Heart right ventricle (tissue), 16 donors: ENCODE results near the gene IL5. TPM values are rescaled to one million over a fixed set of nuclear protein-coding genes. Genes with fewer than 3 reads are reported as not detected.
"Not testable (repeated sequence)": the region's sequence is repeated elsewhere in the genome, so short reads cannot be mapped to it uniquely, and the experiment has no call there.

Source experiments
- ATAC-seq, 8 donors: fragments of 200-7000 bp; cut with Tn5 transposase; one replicate each; pipeline ENCODE4 v1.9.1; 2020; ENCODE audit warnings: mild to moderate bottlenecking in 8 of 8, moderate library complexity in 8 of 8, moderate number of reproducible peaks in 1 of 8
- DNase-seq, 2 donors: peaks; one replicate each; pipeline ENCODE4 v3.0.0-alpha.2; 2020
- H3K27ac ChIP-seq, 10 donors: fragments of 200-600 bp; sonication (generic) in 2 of 10; one replicate each; pipeline versions ENCODE4 v1.5.0 to v1.8.0; 2020 to 2022; ENCODE audit warnings: mild to moderate bottlenecking in 3 of 10
- H3K27me3 ChIP-seq, 7 donors: fragments of 200-600 bp; one replicate each; pipeline ENCODE4 v1.8.0; 2021 to 2022; ENCODE audit warnings: mild to moderate bottlenecking in 2 of 7
- H3K36me3 ChIP-seq, 9 donors: fragments of 200-600 bp; sonication (generic) in 1 of 9; one replicate each; pipeline versions ENCODE4 v1.5.0 to v1.8.0; 2020 to 2022; ENCODE audit warnings: mild to moderate bottlenecking in 2 of 9
- H3K4me1 ChIP-seq, 9 donors: fragments of 200-600 bp; sonication (generic) in 1 of 9; one replicate each; pipeline versions ENCODE4 v1.5.0 to v1.8.0; 2020 to 2022; ENCODE audit warnings: mild to moderate bottlenecking in 4 of 9
- H3K4me3 ChIP-seq, 10 donors: fragments of 200-600 bp; sonication (generic) in 2 of 10; one replicate each; pipeline versions ENCODE4 v1.5.0 to v1.8.0; 2020 to 2022; ENCODE audit warnings: mild to moderate bottlenecking in 7 of 10, moderate library complexity in 2 of 10
- H3K9me3 ChIP-seq, 11 donors: fragments of 200-600 bp in 10 of 11; sonication (generic) in 2 of 11; one replicate each; pipeline versions ENCODE4 v1.5.0 to v1.8.0; 2013 to 2022; ENCODE audit warnings: mild to moderate bottlenecking in 2 of 11, control low read depth in 1 of 11, moderate library complexity in 1 of 11
- WGBS, 2 donors: extraction: QIAGEN DNeasy Blood & Tissue Kit; methylation state at CpG; one replicate each; pipeline ENCODE4 v1.1.7; 2013; ENCODE audit warnings: inconsistent platforms in 1 of 2; 5-methylcytosine and 5-hydroxymethylcytosine counted together
- intact Hi-C, 10 donors: fragments of 100-400 bp; cut with DNase I; formaldehyde crosslinking; loops; one replicate each; pipeline versions ENCODE4 v1.11.1 to v1.14.2; 2022
- polyA plus RNA-seq, 2 donors: library from polyadenylated mRNA; stranded (reverse); fragments of 200-250 nt; gene quantifications; one replicate each; pipeline ENCODE4 v1.2.3, GENCODE V29; 2013
- total RNA-seq, 10 donors: library from RNA; stranded (reverse); fragmentation: NEBNext Ultra II Directional in 3 of 10; extraction: Animal tissue kit (Norgen Biotek cat#: 25700) in 3 of 10; gene quantifications; one replicate each; pipeline versions ENCODE4 v1.2.1 to v1.2.4, GENCODE V29; 2021 to 2023
- TF ChIP-seq, protein P1 (sequence below), 9 donors: fragments of 200-600 bp; sonication (generic) in 2 of 9; IDR thresholded peaks; one replicate each; pipeline versions ENCODE4 v1.5.0 to v1.8.0; 2021 to 2022; ENCODE audit warnings: antibody characterized with exemption in 9 of 9, mild to moderate bottlenecking in 5 of 9, moderate library complexity in 1 of 9
- donor health status: Arrhythmogenic right ventricular cardiomyopathy.
- donor health status: ischemic (EF 13 %, LVEDD 7.1; RV severe dilation, severe dysfunction).
- donor health status: healthy with polysubstance abuse.
- donor health status: DM: no; HTN: yes; CAD: no.
- donor health status: DM: no; HTN: no; CAD: no.
- donor health status: ischemic (EF 25% LVEDD 6.9; RV normal size, moderate dysfunction).
- donor health status: ischemic (EF 25% LVEDD 5.7; RV mildly dilated, moderate dysfunction).
- donor health status: healthy.
- donor health status: DM: yes; HTN: yes; CAD: no.
- donor health status: Ischemic cardiomyopathy.
- donor health status: ischemic (EF 35%, LVEDD 5.7; RV mildly dilated, moderate dysfunction).
- donor health status: nonischemic (EF 11% LVEDD 7.7; RV severe dilation, severe dysfunction).
- donor health status: DM: yes; HTN: yes; CAD: no.
- donor health status: PGD.
- donor health status: ischemic (EF 29% LVEDD 5.4; RV normal size, mild dysfunction).
- donor health status: nonischemic (EF 23%, LVEDD 6.1; RV moderate dilation, normal function).

IL5 gene
- total and polyA plus RNA-seq, 12 donors = not detected

DNA sequence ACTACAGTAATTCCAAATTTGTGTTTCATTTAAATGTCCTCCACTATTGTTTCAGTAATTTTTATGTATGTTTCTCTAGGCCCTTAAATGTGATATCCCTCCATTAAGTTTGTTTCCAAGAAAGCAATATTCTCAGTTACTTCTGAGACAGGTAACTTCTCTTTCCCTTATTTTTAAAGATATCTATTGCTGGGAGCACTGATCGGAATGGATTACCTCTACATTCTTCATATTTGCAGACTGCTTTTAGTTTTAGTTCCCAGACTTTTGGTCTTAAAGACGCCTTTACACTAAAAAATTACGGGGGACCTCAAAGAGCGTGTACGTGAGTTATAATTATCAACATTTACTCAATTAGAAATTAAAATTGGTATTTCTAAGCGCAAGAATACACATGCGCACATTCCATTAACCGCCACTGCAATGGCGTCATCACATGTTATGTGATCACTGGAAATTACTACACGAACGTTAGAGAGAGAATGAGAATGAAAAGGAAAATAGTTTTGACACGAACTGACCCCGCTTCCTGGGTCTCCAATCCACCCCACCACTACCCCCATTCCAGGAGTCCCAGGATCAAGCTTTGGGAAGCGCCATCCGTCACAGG is 12.9 kb upstream of the IL5 start:
- no peaks in the 10 kb centered on the region for H3K27me3 ChIP-seq
- intact Hi-C loops = no loop called here
- no peaks in the 10 kb centered on the region for H3K9me3 ChIP-seq
- H3K4me1 ChIP-seq = peaks cover 0 to 23% (median 17%) of the 10 kb centered on the region in 9 donors
- H3K36me3 ChIP-seq = peaks cover 0 to 20% (median 0%) of the 10 kb centered on the region in 9 donors
- ATAC-seq (no peak), DNase-seq (no peak)
- peak overlapping the region; percentile 44 to 89 (median 86) for H3K27ac ChIP-seq
- TF ChIP-seq, protein P1, sequence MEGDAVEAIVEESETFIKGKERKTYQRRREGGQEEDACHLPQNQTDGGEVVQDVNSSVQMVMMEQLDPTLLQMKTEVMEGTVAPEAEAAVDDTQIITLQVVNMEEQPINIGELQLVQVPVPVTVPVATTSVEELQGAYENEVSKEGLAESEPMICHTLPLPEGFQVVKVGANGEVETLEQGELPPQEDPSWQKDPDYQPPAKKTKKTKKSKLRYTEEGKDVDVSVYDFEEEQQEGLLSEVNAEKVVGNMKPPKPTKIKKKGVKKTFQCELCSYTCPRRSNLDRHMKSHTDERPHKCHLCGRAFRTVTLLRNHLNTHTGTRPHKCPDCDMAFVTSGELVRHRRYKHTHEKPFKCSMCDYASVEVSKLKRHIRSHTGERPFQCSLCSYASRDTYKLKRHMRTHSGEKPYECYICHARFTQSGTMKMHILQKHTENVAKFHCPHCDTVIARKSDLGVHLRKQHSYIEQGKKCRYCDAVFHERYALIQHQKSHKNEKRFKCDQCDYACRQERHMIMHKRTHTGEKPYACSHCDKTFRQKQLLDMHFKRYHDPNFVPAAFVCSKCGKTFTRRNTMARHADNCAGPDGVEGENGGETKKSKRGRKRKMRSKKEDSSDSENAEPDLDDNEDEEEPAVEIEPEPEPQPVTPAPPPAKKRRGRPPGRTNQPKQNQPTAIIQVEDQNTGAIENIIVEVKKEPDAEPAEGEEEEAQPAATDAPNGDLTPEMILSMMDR (IDR thresholded peaks at IDR 0.05) = no peak
- 50 to 58% methylated on average over 15 of the region's 15 CpGs for WGBS, 2 donors
- peak overlapping the region; percentile 54 to 86 (median 72) for H3K4me3 ChIP-seq

DNA sequence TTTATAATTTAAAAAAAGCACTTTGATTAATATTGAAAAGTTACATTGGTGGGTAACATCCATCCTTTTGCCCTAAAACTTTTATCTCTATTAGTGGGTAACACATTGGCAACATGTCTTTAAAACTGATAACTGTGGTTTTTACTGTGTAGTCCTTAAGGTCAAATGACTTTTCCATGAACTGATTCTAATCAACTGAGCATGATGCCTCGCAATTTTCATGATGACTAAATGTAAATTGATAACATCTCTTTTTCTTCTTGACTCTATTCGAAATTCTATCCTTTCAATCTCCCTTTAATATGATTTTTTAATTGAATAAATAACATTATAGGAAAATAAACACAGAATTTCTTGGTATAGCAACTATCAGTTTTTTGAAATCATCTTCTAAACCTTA is 6.3 kb upstream of the IL5 start:
- WGBS, 2 donors = 81 to 88% methylated on average over 2 of the region's 2 CpGs
- intact Hi-C loops = no loop called here
- no peak overlapping the region for H3K4me3 ChIP-seq
- no peaks in the 10 kb centered on the region for H3K4me1 ChIP-seq
- no peak for DNase-seq
- no peak for ATAC-seq
- no peaks in the 10 kb centered on the region for H3K27me3 ChIP-seq
- no peak overlapping the region for H3K27ac ChIP-seq
- TF ChIP-seq, protein P1 (IDR thresholded peaks at IDR 0.05) = no peak
- H3K9me3 ChIP-seq = no peaks in the 10 kb centered on the region
- H3K36me3 ChIP-seq = no peaks in the 10 kb centered on the region

DNA sequence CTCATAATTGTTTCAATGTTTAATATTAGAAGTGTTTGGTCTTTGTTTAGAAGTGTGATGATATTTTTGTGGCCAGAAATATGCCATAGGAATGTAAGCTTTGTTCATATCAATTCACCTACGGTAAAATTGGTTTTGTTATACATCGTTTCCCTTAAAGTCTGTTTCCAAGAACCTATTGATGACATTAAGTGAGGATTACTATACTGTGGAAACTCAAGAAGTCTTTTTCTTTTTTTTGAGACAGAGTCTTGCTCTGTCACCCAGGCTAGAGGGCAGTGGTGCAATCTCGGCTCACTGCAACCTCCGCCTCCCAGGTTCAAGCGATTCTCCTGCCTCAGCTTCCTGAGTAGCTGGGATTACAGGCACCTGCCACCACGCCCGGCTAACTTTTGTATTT is 5.5 kb upstream of the IL5 start:
- WGBS, 2 donors = 92 to 94% methylated on average over 5 to 6 of the region's 7 CpGs
- H3K27me3 ChIP-seq = not testable (repeated sequence)

DNA sequence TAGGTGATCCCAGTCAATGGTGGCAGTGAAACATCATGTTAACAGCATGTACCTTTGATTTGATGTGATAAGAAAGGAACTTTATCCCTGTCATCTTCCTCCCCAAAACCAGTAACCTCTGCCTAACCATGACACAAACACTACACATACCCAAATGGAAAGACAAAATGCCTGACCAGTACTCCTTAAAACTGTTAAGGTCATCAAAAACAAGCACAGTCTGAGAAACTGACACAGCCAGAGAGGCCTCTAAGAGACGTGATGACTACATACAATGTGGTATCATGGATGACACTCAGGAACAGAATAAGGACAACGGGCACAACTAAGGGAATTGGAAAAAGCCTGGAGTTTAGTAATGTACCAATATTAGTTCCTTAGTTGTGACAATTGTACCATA is 3.9 kb upstream of the IL5 start:
- WGBS, 2 donors = 83 to 84% methylated on average over 2 of the region's 2 CpGs
- TF ChIP-seq, protein P1 (IDR thresholded peaks at IDR 0.05) = no peak

More for the DNA sequence above, 5.5 kb upstream of the IL5 start:
- H3K4me1 ChIP-seq, DNase-seq, intact Hi-C loops, H3K9me3 ChIP-seq, ATAC-seq, H3K27ac ChIP-seq, H3K4me3 ChIP-seq, H3K36me3 ChIP-seq: not testable (repeated sequence)

DNA sequence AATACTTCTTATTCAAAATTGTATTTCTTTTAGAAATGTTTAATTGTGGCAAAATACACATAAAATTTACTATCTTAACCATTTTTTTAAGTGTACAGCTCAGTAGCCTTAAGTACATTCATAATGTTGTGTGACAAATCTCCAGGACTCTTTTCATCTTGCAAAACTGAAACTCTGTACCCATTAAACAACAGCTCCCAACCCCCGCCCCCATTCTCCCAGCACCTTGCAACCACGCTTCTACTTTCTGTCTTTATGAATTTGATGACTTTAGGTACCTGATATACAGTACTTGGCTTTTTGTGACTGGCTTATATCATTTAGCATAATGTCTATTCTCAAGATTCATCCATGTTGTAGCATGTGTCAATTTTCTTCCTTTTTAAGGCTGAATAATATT is 2.8 kb upstream of the IL5 start:
- ATAC-seq = no peak
- H3K4me3 ChIP-seq = no peak overlapping the region
- intact Hi-C loops = no loop called here

More for the DNA sequence above, 3.9 kb upstream of the IL5 start:
- intact Hi-C loops = no loop called here
- ATAC-seq (no peak), DNase-seq (no peak)
- Histone ChIP-seq H3K27ac (no peak overlapping the region), H3K4me3 (no peak overlapping the region), H3K27me3 (no peaks in the 10 kb centered on the region), H3K36me3 (no peaks in the 10 kb centered on the region), H3K9me3 (no peaks in the 10 kb centered on the region), H3K4me1 (no peaks in the 10 kb centered on the region)

More for the DNA sequence above, 2.8 kb upstream of the IL5 start:
- H3K4me1 ChIP-seq = no peaks in the 10 kb centered on the region
- no peak overlapping the region for H3K27ac ChIP-seq
- DNase-seq = no peak
- TF ChIP-seq, protein P1 (IDR thresholded peaks at IDR 0.05) = no peak
- H3K36me3 ChIP-seq = no peaks in the 10 kb centered on the region
- no peaks in the 10 kb centered on the region for H3K9me3 ChIP-seq
- no peaks in the 10 kb centered on the region for H3K27me3 ChIP-seq
- WGBS, 2 donors = 94 to 96% methylated on average over 2 of the region's 2 CpGs
